KMS-11 (cell line): ENCODE results near the gene L1TD1.

Experiments used
- H2AFZ ChIP-seq: fragments of 200-600 bp; sonication (generic); 2 replicates; pipeline ENCODE4 v1.6.1; 2016; ENCODE audit warnings: antibody characterized with exemption, mixed run types, low read depth
- H3K27ac ChIP-seq: fragments of 200-600 bp; sonication (generic); 2 replicates; pipeline ENCODE4 v1.6.1; 2016; ENCODE audit warnings: mild to moderate bottlenecking, mixed run types
- H3K27me3 ChIP-seq: fragments of 200-600 bp; sonication (generic); 2 replicates; pipeline ENCODE4 v1.6.1; 2017; ENCODE audit warnings: mild to moderate bottlenecking, low read depth, mixed run types, moderate library complexity; ENCODE audit not compliant: insufficient read depth
- H3K36me3 ChIP-seq: fragments of 200-600 bp; sonication (generic); 2 replicates; pipeline ENCODE4 v1.6.1; 2017; ENCODE audit warnings: mild to moderate bottlenecking, mixed run types; ENCODE audit not compliant: insufficient read depth
- H3K4me1 ChIP-seq: fragments of 200-600 bp; sonication (generic); 2 replicates; pipeline ENCODE4 v1.6.1; 2016; ENCODE audit warnings: mild to moderate bottlenecking, low read depth, mixed run types; ENCODE audit not compliant: poor library complexity, severe bottlenecking
- H3K4me2 ChIP-seq: fragments of 200-600 bp; sonication (generic); 2 replicates; pipeline ENCODE4 v1.7.0; 2016; ENCODE audit warnings: mild to moderate bottlenecking, mixed run types
- H3K4me3 ChIP-seq: fragments of 200-600 bp; sonication (generic); IDR thresholded peaks from 2 replicates; pipeline ENCODE4 v1.6.1; 2017; ENCODE audit warnings: low read depth, low read length, mixed read lengths; ENCODE audit not compliant: insufficient read depth
- H3K79me2 ChIP-seq: fragments of 200-600 bp; sonication (generic); 2 replicates; pipeline ENCODE4 v1.6.1; 2016; ENCODE audit warnings: low read depth, mixed run types; ENCODE audit not compliant: insufficient read depth
- H3K9ac ChIP-seq: fragments of 200-600 bp; sonication (generic); 2 replicates; pipeline ENCODE4 v1.6.1; 2016; ENCODE audit warnings: mild to moderate bottlenecking, mixed run types
- H4K20me1 ChIP-seq: fragments of 200-600 bp; sonication (generic); 2 replicates; pipeline ENCODE4 v1.6.1; 2016; ENCODE audit warnings: mild to moderate bottlenecking, mixed run types; ENCODE audit not compliant: insufficient read depth
- TF ChIP-seq, protein P1 (sequence below): fragments of 200-600 bp; sonication (generic); conservative IDR thresholded peaks from 2 replicates; pipeline ENCODE4 v1.6.1; 2017; ENCODE audit warnings: low read depth, mild to moderate bottlenecking, antibody characterized with exemption, low read length, moderate library complexity, mixed read lengths

L1TD1 gene

DNA sequence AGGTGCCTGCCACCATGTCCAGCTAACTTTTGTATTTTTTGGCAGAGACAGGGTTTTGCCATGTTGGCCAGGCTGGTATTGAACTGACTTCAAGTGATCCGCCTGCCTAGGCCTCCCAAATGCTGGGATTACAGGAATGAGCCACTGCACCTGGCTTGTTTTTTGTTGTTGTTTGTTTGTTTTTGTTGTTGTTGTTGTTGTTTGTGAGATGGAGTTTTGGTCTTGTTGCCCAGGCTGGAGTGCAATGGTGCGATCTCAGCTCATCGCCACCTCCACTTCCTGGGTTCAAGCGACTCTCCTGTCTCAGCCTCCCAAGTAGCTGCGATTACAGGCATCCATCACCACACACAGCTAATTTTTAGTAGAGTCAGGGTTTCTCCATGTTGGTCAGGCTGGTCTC is 7.1 kb upstream of the L1TD1 start:
- no peaks in the 10 kb centered on the region for H3K4me1 ChIP-seq
- TF ChIP-seq, protein P1, sequence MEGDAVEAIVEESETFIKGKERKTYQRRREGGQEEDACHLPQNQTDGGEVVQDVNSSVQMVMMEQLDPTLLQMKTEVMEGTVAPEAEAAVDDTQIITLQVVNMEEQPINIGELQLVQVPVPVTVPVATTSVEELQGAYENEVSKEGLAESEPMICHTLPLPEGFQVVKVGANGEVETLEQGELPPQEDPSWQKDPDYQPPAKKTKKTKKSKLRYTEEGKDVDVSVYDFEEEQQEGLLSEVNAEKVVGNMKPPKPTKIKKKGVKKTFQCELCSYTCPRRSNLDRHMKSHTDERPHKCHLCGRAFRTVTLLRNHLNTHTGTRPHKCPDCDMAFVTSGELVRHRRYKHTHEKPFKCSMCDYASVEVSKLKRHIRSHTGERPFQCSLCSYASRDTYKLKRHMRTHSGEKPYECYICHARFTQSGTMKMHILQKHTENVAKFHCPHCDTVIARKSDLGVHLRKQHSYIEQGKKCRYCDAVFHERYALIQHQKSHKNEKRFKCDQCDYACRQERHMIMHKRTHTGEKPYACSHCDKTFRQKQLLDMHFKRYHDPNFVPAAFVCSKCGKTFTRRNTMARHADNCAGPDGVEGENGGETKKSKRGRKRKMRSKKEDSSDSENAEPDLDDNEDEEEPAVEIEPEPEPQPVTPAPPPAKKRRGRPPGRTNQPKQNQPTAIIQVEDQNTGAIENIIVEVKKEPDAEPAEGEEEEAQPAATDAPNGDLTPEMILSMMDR: no peak
- H2AFZ ChIP-seq: no peak overlapping the region
- no peak overlapping the region for H3K27ac ChIP-seq
- no peak overlapping the region for H3K4me3 ChIP-seq
- no peaks in the 10 kb centered on the region for H4K20me1 ChIP-seq
- H3K4me2 ChIP-seq: no peak overlapping the region
- no peaks in the 10 kb centered on the region for H3K27me3 ChIP-seq
- H3K36me3 ChIP-seq: no peaks in the 10 kb centered on the region
- no peak overlapping the region for H3K9ac ChIP-seq
- no peaks in the 10 kb centered on the region for H3K79me2 ChIP-seq

DNA sequence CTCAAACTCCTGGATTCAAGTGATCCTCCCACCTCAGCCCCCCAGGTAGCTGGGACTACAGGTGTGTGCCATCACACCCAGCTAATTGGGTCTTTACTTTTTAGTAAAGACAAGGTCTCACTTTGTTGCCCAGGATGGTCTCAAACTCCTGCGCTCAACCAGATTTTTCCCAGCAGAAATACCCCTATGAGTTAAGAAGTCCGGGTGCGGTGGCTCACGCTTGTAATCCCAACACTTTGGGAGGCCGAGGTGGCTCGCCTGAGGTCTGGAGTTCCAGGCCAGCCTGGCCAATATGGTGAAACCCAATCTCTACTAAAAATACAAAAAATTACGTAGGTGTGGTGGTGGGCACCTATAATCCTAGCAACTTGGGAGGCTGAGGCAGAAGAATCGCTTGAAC is 6.5 kb upstream of the L1TD1 start:
- Histone ChIP-seq H2AFZ (no peak overlapping the region), H3K4me3 (no peak overlapping the region), H3K9ac (no peak overlapping the region), H3K4me1 (no peaks in the 10 kb centered on the region), H4K20me1 (no peaks in the 10 kb centered on the region), H3K36me3 (no peaks in the 10 kb centered on the region), H3K79me2 (no peaks in the 10 kb centered on the region), H3K4me2 (no peak overlapping the region), H3K27ac (no peak overlapping the region), H3K27me3 (no peaks in the 10 kb centered on the region)
- TF ChIP-seq, protein P1: no peak

DNA sequence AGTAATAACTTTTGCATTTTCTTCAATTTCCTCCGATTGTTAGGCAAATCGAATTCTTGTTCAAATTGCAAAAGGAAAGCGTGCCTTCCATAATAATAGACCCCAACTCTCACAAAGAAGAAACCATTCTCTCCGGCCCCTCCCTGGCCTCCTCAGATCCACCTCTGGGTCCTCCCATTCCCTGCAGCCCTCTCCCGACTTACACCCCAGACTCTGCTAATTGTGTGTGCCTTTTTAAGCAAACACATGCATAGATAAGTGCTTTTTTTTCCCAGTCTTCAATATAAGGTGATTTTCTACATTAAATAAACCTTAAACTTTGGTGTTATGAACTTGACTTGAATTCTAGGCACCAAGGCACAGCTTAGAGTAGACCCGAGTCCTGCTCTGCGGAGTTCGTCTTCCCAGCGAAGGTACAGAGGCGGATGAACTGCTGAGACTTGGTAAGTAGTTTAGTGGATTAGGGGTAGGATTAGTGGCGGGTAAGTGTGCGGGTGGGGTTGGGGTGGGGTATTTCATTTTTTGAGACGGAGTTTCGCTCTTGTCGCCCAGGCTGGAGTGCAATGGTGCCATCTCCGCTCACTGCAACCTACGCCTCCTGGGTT is 1.5 kb downstream of the L1TD1 start:
- Histone ChIP-seq H3K4me1 (no peaks in the 10 kb centered on the region), H2AFZ (no peak overlapping the region), H3K79me2 (no peaks in the 10 kb centered on the region), H4K20me1 (no peaks in the 10 kb centered on the region), H3K27me3 (no peaks in the 10 kb centered on the region), H3K4me3 (no peak overlapping the region), H3K4me2 (no peak overlapping the region), H3K36me3 (no peaks in the 10 kb centered on the region), H3K9ac (no peak overlapping the region), H3K27ac (no peak overlapping the region)
- TF ChIP-seq, protein P1: no peak

DNA sequence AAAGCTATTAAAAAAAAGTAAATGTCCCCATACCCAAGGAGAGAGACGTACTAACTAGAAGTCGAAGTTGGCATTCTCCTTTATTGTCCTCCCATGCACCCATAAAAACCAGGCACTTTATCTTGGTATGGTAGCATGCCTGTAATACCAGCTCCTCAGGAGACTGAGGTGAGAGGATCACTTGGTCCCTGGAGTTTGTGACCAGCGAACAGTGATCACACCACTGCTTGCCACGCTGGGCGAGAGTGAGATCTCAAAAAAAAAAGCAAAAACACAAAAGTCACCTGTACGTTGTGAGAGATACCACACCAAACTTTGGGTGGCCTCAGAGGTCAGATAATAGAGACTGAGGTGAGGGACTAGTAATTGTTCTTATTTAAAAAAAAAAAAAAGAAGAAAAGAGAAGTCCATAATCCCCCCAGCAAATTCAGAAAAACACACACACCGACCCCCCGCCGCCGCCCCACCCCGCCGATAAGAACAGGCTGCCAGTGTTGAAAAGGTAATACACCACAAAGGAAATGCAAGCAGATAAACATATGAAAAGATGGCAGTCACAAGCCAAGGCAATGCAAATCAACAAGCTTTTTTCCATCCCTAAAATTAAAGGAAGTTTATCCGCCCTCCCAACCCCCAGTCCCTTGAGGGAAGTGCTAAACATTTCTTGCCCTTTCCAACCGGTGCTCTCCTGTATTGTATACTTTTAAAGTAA is 3.6 kb downstream of the L1TD1 start:
- Histone ChIP-seq H3K27me3 (no peaks in the 10 kb centered on the region), H3K4me1 (no peaks in the 10 kb centered on the region), H3K4me2 (no peak overlapping the region), H4K20me1 (no peaks in the 10 kb centered on the region), H3K4me3 (no peak overlapping the region), H3K79me2 (no peaks in the 10 kb centered on the region), H2AFZ (no peak overlapping the region), H3K9ac (no peak overlapping the region), H3K36me3 (no peaks in the 10 kb centered on the region), H3K27ac (no peak overlapping the region)
- TF ChIP-seq, protein P1: no peak
